NCI-H460 (cell line): Measurements from ENCODE around the gene THAP7. TPM values are rescaled to one million over a fixed set of nuclear protein-coding genes. Genes with fewer than 3 reads are reported as not detected.
"Not testable (repeated sequence)": the region's sequence is repeated elsewhere in the genome, so short reads cannot be mapped to it uniquely, and the experiment has no call there.

Experiments
- DNase-seq: peaks from one replicate; pipeline ENCODE4 v3.0.0-alpha.2; 2016; ENCODE audit warnings: low read depth; ENCODE audit errors: extremely low read depth
- total RNA-seq: library from RNA; depleted of rRNA; stranded (reverse); fragments of >200 nt; shearing (Covaris generic); gene quantifications from 2 replicates; pipeline ENCODE4 v1.2.3, GENCODE V29; 2014

Gene THAP7
- total RNA-seq, 1 experiment from 2014 or later, result 21.3 TPM

DNA sequence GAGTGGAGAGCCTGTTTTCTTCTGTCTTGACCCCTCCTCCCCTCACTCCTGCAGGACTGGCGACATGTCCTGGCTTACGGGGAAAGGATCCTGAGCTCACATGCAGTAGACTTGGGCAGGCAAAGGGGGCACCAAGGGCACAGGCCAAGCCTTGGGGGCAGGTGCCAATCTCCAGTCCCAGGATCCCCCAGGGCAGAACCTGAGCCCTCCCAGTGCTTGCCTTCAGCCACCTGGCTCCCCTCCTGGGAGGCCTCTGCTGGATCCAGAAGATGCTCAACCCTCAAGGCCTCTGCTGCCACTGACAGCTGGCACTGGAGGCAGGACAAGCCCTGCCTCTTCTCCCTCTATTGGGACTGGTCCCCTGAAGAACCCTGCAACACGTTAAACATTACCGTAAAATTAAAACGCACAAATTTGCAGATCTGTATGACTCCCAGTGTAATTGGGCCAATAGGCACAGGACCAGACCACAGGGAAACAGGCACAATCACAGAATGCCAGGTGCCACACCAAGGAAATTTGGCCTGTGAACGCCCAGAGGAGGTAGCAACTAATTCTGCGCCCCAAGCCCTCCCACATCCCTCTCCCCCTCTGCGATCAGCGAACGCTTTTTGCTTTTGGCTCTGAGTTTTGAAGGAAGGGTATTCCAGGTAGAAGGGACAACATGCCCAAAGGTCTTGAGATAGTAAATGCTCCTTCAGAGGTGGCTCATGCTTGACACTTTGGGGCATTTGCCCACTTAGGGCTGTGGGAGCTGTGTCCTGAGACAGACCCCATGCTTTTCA is 20.8 kb downstream of the THAP7 start:
- DNase-seq, result no peak

DNA sequence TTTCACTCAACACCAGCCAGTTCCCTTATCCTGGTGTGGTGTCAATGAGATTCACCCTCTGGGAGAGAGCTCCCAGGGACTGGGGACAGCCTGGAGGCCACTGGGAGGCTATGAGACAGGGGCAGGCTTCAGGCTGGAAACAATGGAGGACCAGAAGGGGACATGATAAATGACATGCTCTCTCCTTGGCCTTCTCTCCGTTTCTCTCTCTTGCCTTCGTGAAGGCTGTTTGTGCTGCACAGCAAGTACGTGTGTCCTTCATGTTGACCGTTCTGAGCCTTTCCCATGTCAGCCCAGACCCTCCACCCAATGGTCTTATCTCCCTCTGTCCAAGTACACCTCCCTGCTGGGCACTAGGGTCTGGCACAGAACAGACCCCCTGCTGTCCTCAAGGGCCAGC is 21.4 kb downstream of the THAP7 start:
- DNase-seq, result no peak

- no peak for DNase-seq
Measured at GRCh38 chr22:20979940-20980453, 21.9 kb downstream of the THAP7 start.

DNA sequence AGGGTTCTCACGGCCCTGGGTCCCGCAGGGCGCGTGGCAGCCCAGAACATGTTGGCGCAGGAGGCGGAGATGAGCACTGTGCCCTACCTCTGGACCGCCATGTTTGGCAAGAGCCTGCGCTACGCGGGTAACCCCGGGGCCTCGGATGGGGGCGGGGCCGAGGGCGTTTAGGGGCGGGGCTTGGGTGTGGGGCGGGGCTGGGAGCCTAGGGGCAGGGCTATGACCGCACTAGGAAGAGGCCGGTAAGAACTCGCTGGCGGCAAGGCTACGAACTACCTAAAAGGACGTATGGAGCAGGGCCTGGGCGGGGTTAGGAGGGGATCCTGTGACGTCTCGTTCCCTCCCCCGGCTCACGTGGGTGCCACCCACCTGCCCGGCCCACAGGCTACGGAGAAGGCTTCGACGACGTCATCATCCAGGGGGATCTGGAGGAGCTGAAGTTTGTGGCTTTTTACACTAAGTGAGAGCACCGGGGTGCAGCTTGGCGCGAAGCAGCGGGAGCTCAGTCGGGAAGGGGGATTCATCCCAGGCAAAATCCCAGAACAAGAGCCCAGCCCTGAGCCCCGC is 22.6 kb downstream of the THAP7 start:
- no peak for DNase-seq

DNA sequence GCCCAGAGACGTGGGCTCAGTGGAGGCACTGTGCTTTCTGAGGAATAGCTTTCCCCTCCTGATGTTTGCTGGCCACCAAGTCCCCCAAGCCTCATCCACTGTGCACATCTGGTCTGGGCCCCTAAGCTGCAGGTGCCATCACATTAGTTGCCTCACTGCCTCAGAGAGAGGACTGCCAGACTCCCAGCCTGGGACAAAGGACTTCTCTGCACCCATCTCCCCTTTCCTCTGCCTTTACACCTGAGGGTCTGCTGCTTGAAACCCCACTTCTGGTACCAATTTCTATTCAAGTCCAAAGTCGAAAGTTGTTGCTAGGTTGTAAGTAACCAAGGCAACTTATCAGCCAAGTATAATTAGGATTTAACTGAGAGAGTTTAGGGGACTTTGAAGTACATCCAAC is 23.5 kb downstream of the THAP7 start:
- no peak for DNase-seq

DNA sequence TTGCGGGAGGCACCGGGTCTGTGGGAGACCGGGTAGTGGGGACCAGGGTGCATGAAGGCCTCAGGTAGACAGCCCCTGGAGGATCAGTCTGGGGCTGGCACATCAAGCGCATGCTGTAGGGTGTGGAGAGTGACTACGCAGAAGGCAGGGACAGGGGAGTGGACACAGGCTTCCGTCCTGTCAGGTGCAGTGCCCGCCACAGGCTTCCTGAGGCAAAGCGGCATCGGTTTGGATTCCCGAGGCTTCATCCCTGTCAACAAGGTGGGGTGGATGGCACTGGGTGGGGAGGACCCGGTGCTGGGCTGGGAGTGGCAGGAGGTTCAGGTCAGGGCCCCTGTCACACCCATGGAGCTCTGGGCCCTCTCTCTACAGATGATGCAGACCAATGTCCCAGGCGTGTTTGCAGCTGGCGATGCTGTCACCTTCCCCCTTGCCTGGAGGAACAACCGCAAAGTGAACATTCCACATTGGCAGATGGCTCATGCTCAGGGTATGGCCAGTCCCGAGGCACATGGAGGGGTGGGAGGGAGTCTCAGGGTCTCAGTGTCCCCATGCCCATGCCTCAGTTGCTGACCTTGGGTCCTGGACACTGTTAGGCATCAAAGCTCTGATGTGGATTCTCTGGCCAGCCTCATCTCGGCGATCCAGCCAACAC is 24.3 kb downstream of the THAP7 start:
- no peak for DNase-seq

DNA sequence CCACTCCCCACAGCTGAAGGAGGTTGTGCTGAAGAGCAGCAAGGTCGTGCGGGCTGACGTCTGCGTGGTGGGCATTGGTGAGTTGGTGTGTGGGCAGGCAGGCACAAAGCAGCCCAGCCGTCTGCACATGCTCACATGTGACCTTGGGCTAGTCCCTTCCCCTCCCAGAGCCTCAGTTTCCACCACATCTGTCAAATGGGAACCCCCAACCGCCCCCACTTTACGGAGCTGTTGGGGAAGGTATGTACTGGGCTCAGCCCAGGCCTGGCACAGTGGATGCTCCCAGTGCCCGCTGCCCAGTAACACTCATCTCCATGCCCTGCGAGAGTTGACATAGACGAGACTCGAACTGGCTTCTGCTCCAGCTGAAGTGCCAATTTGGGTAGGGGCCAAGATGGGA is 24.9 kb downstream of the THAP7 start:
- DNase-seq, result no peak

GRCh38 chr22:20976291-20976877 is 25.5 kb downstream of the THAP7 start:
- no peak for DNase-seq

GRCh38 chr22:20975541-20976290 is 26.2 kb downstream of the THAP7 start:
- no peak for DNase-seq

- no peak for DNase-seq
Measured at GRCh38 chr22:20974336-20974955, 27.5 kb downstream of the THAP7 start.

- DNase-seq, result no peak
Measured at GRCh38 chr22:20973634-20974286, 28.2 kb downstream of the THAP7 start.

- DNase-seq, result no peak
Measured at GRCh38 chr22:20972933-20973577, 28.9 kb downstream of the THAP7 start.

- DNase-seq, result not testable (repeated sequence)
Measured at GRCh38 chr22:20972014-20972694, 29.8 kb downstream of the THAP7 start.

DNA sequence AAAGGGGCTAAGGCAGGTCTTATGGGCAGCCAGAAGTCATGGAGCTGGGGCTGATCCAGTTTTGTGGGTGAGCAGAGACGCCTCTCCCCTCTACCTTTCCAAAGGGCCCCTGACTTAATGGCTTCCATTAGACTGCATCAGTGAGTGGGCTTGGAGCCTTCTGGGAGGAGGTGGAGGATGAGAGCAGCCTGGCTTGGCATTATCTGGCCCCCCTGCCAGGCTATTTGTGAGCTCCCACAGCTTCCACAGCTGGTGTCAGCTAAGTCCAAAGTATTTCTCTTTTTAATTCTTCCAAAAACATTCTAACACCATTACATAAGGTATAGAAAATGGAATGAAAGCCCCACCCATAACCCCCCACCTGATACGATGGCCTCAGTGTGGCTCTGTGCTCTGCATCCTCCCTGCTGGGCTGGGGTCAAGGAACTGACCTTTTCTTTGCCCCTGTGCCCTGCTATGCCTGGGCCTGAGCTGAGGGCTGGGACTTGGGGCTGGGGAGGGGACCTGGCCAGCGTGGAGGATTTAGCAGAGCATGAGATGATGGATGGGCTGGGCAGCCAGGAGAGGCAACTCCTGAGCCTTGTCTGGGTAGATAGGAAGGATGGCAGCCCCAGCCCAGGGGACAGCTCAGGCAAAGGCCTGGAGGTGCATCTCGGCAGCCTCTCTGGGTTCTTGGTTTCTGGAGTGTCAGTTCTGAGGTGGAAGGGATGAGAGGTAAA is 30.8 kb downstream of the THAP7 start:
- DNase-seq, result no peak

DNA sequence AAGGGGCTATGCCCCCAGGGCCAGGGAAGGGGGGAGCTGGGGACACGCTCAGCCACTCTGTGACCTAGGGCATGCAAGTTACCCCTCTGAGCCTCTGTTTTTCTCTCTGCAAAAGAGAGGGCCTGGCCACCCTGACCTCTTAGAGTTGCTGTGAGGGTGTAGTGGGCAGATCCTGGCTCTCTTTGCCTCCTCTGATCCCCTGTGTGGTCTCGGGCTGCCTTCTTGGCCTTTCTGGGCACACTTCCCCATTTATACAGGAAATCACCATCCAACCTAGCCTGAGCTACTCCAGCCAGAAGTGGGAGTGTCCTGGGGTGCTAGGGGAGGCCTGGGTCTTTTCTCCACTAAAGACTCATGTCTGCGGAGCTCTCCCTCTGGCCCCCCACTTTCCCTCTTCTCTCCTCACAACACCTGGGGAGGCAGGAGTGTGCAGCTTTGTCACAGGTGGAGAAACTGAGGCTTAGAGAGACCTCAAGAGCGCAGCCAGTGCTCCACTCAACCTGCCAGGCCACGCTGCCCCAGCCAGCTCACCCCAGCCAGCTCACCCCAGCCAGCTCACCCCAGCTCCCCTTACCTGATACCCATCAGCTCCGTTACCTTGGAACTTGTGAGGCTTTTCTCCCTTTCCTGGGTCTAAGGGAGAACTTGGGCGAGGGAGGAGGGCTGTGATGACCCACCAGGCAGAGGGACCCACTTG is 33.5 kb downstream of the THAP7 start:
- DNase-seq, result no peak

GRCh38 chr22:20967697-20968211 is 34.2 kb downstream of the THAP7 start:
- no peak for DNase-seq
